Suppressor macrophage (primary cell): ENCODE measurements around the gene B3GNT2.
A peak's percentile ranks its signal among the peaks of the same experiment; 100 is the strongest.

Experiments used
- DNase-seq, 4 experiments: peaks; one replicate each; pipeline ENCODE4 v3.0.0-alpha.2; 2020 to 2022

Gene B3GNT2

GRCh38 chr2:62238236-62238635 is 42.3 kb downstream of the B3GNT2 start:
- no peak for DNase-seq

DNA sequence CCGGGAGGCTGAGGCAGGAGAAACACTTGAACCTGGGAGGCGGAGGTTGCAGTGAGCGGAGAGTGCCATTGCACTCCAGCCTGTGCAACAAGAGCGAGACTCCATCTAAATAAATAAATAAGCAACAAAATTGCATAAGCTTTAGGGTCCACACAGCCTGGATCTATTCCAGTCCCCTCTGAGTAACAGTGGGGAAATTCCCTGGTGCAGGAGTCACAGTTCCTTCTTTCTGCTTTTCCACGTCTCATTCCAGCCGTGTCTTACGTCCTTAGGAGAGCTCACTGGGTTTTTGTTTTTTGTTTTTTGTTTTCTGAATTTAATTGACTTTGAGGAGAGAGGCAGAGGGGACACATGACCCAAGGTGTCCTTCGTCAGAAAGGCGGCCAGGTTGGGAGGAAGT is 44.6 kb downstream of the B3GNT2 start:
- no peak for DNase-seq

DNA sequence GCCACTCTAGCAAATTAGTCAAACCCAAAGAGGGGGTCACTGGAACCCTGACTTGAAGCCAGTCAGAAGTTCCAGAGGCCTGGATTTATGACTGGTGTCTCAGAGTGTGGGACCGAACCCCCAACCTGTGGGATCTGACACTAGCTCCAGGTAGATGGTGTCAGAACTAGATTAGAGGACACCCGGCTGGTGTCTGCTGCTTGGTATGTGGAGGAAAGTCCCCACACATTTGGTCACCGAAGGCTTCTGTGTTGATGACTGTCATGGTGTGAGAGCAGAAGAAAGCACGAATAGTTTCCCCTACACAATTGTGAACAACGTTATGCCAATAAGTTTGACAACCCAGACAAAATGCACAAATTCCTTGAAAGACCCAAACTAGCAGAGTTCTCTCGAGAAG is 48.1 kb downstream of the B3GNT2 start:
- no peak for DNase-seq

GRCh38 chr2:62248226-62248625 is 52.3 kb downstream of the B3GNT2 start:
- no peak for DNase-seq

DNA sequence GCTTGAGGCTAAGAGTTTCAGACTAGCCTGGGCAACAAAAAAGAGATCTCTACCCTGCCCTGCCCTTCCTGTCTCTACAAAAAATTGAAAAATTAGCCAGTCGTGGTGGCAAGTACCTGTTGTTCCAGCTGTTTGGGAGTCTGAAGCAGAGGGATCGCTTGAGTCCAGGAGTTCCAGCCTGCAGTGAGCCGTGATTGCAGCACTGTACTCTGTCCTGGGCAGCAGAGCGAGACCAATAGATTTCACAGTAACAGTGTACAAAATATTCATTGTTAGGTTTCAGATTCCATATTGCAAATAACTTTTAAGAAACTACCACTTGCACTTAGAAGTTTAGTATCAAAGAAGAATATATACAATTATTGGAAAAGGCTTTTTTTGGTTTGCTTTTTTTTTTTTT is 54.3 kb downstream of the B3GNT2 start:
- DNase-seq = no peak

DNA sequence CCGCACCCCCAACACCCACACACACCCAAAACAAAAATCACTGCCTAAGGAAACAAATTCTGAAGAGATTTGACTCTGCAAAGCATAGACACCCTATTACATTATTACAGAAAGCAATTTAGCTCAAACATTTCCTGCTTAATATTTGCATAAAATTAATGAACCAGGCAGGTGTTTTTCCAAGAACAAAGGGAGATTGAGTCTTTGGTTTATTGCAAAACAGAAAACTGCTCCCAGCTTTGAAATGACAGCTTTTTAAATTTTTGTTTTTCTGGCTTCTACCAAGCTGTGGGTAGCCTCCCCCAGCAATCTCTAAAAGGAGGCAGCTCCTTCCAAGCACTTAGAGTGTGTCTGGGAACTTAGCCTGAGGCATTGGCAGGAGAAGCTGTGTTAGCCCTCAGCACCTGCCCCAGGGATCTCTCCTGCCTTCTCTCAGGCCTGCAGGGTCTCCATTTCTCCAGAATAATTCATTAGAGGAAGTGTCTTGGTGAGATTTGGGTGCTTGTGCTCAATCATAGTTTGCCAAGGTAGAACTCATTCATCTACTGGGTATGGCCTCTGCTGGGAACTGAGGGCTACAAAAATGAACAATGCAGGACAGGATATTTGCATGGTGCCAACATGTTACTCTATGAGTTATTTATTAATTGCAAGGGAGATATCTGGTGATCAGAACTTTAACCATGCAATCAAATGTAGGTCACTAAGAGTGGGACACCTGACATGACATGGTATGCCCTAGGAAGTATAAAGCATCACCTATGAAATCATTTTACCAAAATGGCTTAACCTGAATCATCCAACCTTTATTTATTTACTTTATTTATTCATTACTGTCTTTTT is 58.7 kb downstream of the B3GNT2 start:
- DNase-seq = no peak

DNA sequence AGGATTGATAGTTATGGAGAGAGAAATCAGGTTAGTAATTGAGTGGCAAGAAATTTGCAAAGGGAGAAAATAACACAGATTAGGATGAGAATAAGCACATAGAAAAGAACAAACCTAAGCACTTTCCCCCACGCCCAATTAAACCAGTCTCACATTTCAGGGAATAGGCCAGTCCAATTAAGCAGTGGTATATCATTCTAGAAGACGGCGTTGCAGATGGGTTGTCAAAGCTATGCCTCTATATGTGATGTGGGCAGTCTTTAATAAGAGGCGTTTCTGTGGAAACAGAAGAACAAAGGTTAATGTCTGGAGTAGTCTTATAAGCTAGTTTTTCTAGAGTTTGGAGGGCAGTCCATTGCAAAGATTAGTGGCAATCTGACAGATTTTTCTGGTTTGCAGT is 61.6 kb downstream of the B3GNT2 start:
- no peak for DNase-seq

- no peak for DNase-seq
These were observed 67.3 kb downstream of the B3GNT2 start for GRCh38 chr2:62263076-62263715.

DNA sequence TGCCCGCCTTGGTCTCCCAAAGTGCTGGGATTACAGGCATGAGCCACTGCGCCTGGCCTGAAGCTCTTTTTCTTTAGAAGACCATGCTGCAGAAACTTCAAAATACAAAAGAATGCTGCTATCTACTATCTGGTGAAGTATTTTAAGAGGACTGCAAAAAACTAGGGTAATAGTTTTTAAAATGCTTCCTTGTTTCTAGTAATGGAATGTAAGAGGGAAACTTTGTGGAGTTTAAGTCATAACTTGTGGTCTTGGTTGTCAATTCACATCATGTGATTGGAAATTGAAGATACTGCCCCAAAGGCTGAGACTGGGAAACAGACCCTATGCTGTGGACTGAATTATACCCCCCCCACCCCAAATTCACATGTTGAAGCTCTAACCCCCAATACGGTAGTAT is 68.3 kb downstream of the B3GNT2 start:
- peak in 2 of 4 experiments; percentile 11 to 24 for DNase-seq

- peak; percentile 81 to 93 (median 87) for DNase-seq
These were observed 69.2 kb downstream of the B3GNT2 start for GRCh38 chr2:62265106-62265505.

GRCh38 chr2:62266433-62267038 is 70.6 kb downstream of the B3GNT2 start:
- DNase-seq = peak; percentile 32 to 67 (median 50)

DNA sequence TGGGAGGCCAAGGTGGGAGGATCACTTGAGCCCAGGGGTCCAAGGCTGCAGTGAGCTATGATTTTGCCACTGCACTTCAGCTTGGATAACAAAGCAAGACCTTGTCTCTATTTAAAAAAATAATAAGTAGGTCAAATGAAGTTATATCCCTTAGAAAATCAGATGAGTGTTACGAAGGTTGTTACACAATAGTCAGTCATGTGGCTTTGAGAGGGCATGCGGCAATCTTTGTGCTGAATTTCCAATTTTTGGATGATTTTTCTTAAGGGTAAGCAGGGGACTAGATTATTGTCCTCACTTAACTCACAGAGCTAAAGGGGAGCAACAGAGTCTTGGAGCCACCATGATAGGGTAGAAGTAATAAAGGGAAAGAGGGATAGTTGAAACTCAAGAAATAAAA is 71.8 kb downstream of the B3GNT2 start:
- peak; percentile 54 to 90 (median 76) for DNase-seq

DNA sequence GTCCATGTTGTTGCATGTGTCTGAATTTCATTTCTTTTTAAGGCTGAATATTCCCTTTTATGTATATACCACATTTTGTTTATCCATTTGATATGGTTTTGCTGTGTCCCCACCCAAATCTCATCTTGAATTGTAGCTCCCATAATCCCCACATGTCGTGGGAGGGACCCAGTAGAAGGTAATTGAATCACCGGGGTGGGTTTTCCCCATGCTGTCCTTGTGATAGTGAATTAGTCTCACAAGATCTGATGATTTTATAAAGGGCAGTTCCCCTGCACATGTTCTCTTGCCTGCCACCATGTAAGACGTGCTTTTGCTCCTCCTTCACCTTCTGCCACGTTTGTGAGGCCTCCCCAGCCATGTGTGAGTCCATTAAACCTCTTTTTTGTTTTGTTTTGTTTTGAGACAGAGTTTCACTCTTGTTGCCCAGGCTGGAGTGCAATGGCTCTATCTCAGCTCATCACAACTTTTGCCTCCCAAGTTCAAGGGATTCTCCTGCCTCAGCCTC is 72.8 kb downstream of the B3GNT2 start:
- peak in 1 of 4 experiments; percentile 24 for DNase-seq

- peak; percentile 20 to 57 (median 42) for DNase-seq
These were observed 74.8 kb downstream of the B3GNT2 start for GRCh38 chr2:62270728-62271127.
